ENCODE results near the gene RSPO4.

DNA sequence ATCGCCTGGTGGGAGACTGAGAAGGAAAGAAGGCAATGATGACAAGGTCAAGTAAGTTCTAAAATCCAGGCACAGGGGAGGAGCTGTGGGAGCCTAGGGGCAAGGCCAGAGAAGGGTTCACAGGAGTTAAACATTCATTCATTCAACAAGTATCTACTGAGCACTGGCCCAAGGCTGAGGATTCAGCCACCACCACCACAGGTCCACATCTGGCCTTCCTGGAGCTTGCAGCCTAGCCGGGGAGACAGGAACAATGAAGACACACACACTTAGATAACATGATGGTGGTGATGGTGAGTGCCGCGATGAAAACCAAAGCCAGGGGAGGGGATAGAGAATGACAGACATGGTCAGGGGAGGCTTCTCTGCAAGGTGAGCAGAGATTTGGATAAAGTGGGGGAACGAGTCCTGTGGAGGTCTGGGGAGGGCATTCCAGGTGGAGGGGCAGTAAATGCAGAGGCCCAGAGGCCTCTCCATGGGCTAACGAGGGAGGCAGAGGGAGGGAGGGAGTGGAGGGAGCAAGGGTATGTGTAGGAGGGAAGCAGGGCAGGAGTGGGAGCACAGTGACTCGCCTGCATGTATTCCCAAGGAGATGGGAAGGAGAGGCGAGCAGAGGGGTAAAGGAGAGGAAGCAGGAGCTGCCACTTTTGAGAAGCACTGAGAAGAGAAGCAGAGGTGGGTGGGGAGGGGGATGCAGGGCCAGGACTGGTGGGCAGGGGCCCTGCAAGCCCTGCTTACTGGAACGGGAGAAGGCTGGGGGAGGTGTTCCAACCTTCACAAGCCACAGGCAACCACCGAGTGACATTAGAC is 10.5 kb upstream of the RSPO4 start:
- TF ChIP-seq, protein P1, sequence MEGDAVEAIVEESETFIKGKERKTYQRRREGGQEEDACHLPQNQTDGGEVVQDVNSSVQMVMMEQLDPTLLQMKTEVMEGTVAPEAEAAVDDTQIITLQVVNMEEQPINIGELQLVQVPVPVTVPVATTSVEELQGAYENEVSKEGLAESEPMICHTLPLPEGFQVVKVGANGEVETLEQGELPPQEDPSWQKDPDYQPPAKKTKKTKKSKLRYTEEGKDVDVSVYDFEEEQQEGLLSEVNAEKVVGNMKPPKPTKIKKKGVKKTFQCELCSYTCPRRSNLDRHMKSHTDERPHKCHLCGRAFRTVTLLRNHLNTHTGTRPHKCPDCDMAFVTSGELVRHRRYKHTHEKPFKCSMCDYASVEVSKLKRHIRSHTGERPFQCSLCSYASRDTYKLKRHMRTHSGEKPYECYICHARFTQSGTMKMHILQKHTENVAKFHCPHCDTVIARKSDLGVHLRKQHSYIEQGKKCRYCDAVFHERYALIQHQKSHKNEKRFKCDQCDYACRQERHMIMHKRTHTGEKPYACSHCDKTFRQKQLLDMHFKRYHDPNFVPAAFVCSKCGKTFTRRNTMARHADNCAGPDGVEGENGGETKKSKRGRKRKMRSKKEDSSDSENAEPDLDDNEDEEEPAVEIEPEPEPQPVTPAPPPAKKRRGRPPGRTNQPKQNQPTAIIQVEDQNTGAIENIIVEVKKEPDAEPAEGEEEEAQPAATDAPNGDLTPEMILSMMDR (IDR thresholded peaks at IDR 0.05; ENCODE audit: low read length) = no peak
- TF ChIP-seq EZH2 (IDR thresholded peaks at IDR 0.05; ENCODE audit: borderline replicate concordance, low read length) = no peak

Data from OCI-LY1 (cell line).